ENCODE data around the gene APC2. TPM values are rescaled to one million over a fixed set of nuclear protein-coding genes. Genes with fewer than 3 reads are reported as not detected.

The APC2 gene
- polyA plus RNA-seq, 1 donor (not counting 4 experiments of a cell fraction or from before 2014, with no cell fraction given) = 0.01 TPM

- no peak overlapping the region for H2AFZ ChIP-seq (ENCODE audit: control insufficient read depth, low read length)
- H3K9ac ChIP-seq (ENCODE audit: control insufficient read depth, extremely low read depth, insufficient read depth, low read length) = peak overlapping the region; percentile 35
- peaks cover 59% of the 10 kb centered on the region for H4K20me1 ChIP-seq (ENCODE audit: control insufficient read depth, extremely low read depth, insufficient read depth, low read length)
- FAIRE-seq (no peak), DNase-seq (ENCODE audit: low read depth, low spot score) (no peak)
- dilution Hi-C loops (cut with MboI; ENCODE audit: extremely low pct_ligation_motif_present, low sequenced_read_pairs) = no loop called here
- no peak overlapping the region for H3K4me3 ChIP-seq (ENCODE audit: control insufficient read depth in 2 of 3, extremely low read depth in 1 of 3, insufficient read depth in 2 of 3, low read depth in 1 of 3, low read length in 3 of 3)
- TF ChIP-seq EZH2 (IDR thresholded peaks at IDR 0.05; ENCODE audit: low read length) = no peak
- no peak for TF ChIP-seq CTCF (optimal IDR thresholded peaks at IDR 0.05 in 1 of 3, IDR thresholded peaks at IDR 0.05 in 1 of 3, conservative IDR thresholded peaks at IDR 0.05 in 1 of 3; ENCODE audit: extremely low read depth in 1 of 3, insufficient read depth in 2 of 3, low read length in 3 of 3)
- H3K79me2 ChIP-seq (ENCODE audit: control insufficient read depth, insufficient read depth, low read length) = peaks cover 76% of the 10 kb centered on the region
- H3K9me3 ChIP-seq (ENCODE audit: control insufficient read depth, low read depth, low read length) = no peaks in the 10 kb centered on the region
- no peak overlapping the region for H3K27ac ChIP-seq (ENCODE audit: control insufficient read depth, insufficient read depth, low read length)
- H3K36me3 ChIP-seq (ENCODE audit: control insufficient read depth in 2 of 2, extremely low read depth in 1 of 2, insufficient read depth in 2 of 2, low read length in 2 of 2) = peaks cover 5 to 20% of the 10 kb centered on the region in 2 experiments
- H3K4me2 ChIP-seq (ENCODE audit: control insufficient read depth, extremely low read depth, insufficient read depth, low read depth, low read length) = no peak overlapping the region
- peaks cover 48% of the 10 kb centered on the region for H3K4me1 ChIP-seq (ENCODE audit: control insufficient read depth, extremely low read depth, insufficient read depth, low read length)
- peaks cover 2% of the 10 kb centered on the region for H3K9me1 ChIP-seq (ENCODE audit: control insufficient read depth, extremely low read depth, insufficient read depth, low read length)
- H3K27me3 ChIP-seq (ENCODE audit: control insufficient read depth, extremely low read depth, insufficient read depth, low read length) = no peaks in the 10 kb centered on the region
These were observed 39.1 kb upstream of the APC2 start for GRCh38 chr19:1410789-1411188.

- FAIRE-seq = no peak
- no peak overlapping the region for H3K4me2 ChIP-seq (ENCODE audit: control insufficient read depth, extremely low read depth, insufficient read depth, low read depth, low read length)
- H3K36me3 ChIP-seq (ENCODE audit: control insufficient read depth in 2 of 2, extremely low read depth in 1 of 2, insufficient read depth in 2 of 2, low read length in 2 of 2) = peaks cover 5 to 20% of the 10 kb centered on the region in 2 experiments
- no peak for DNase-seq (ENCODE audit: low read depth, low spot score)
- H3K27me3 ChIP-seq (ENCODE audit: control insufficient read depth, extremely low read depth, insufficient read depth, low read length) = no peaks in the 10 kb centered on the region
- peaks cover 66% of the 10 kb centered on the region for H4K20me1 ChIP-seq (ENCODE audit: control insufficient read depth, extremely low read depth, insufficient read depth, low read length)
- H3K9me3 ChIP-seq (ENCODE audit: control insufficient read depth, low read depth, low read length) = no peaks in the 10 kb centered on the region
- peaks cover 51% of the 10 kb centered on the region for H3K4me1 ChIP-seq (ENCODE audit: control insufficient read depth, extremely low read depth, insufficient read depth, low read length)
- dilution Hi-C loops (cut with MboI; ENCODE audit: extremely low pct_ligation_motif_present, low sequenced_read_pairs) = no loop called here
- H3K9me1 ChIP-seq (ENCODE audit: control insufficient read depth, extremely low read depth, insufficient read depth, low read length) = peaks cover 4% of the 10 kb centered on the region
- peak overlapping the region; percentile 4 for H3K9ac ChIP-seq (ENCODE audit: control insufficient read depth, extremely low read depth, insufficient read depth, low read length)
- no peak overlapping the region for H2AFZ ChIP-seq (ENCODE audit: control insufficient read depth, low read length)
- no peak for TF ChIP-seq CTCF (optimal IDR thresholded peaks at IDR 0.05 in 1 of 3, IDR thresholded peaks at IDR 0.05 in 1 of 3, conservative IDR thresholded peaks at IDR 0.05 in 1 of 3; ENCODE audit: extremely low read depth in 1 of 3, insufficient read depth in 2 of 3, low read length in 3 of 3)
- peaks cover 83% of the 10 kb centered on the region for H3K79me2 ChIP-seq (ENCODE audit: control insufficient read depth, insufficient read depth, low read length)
- no peak overlapping the region for H3K4me3 ChIP-seq (ENCODE audit: control insufficient read depth in 2 of 3, extremely low read depth in 1 of 3, insufficient read depth in 2 of 3, low read depth in 1 of 3, low read length in 3 of 3)
- no peak overlapping the region for H3K27ac ChIP-seq (ENCODE audit: control insufficient read depth, insufficient read depth, low read length)
These were observed 38.4 kb upstream of the APC2 start for GRCh38 chr19:1411255-1412191.
